ENCODE data around the gene KIAA1217. TPM values are rescaled to one million over a fixed set of nuclear protein-coding genes. Genes with fewer than 3 reads are reported as not detected.

The KIAA1217 gene
- polyA plus RNA-seq, 1 donor from 2014 or later, result 0.22 TPM

GRCh38 chr10:24307696-24308485 is 99.0 kb downstream of the KIAA1217 start:
- H3K27me3 ChIP-seq (ENCODE audit: insufficient read depth, low read depth, low read length), result no peaks in the 10 kb centered on the region
- TF ChIP-seq TAF1 (IDR thresholded peaks at IDR 0.05; ENCODE audit: low read depth) (no peak), SMC3 (conservative IDR thresholded peaks at IDR 0.05; ENCODE audit: poor library complexity) (no peak), EZH2 (IDR thresholded peaks at IDR 0.05; ENCODE audit: borderline replicate concordance, insufficient read depth, low read length, poor library complexity, severe bottlenecking) (no peak), POLR2AphosphoS5 (IDR thresholded peaks at IDR 0.05) (no peak), CTCF (IDR thresholded peaks at IDR 0.05; ENCODE audit: poor library complexity, severe bottlenecking) (no peak), RAD21 (conservative IDR thresholded peaks at IDR 0.05) (no peak), MXI1 (conservative IDR thresholded peaks at IDR 0.05; ENCODE audit: poor library complexity, severe bottlenecking) (no peak), EP300 (conservative IDR thresholded peaks at IDR 0.05; ENCODE audit: poor library complexity, severe bottlenecking) (no peak), REST (IDR thresholded peaks at IDR 0.05; ENCODE audit: borderline replicate concordance) (no peak)
- H3K9ac ChIP-seq (ENCODE audit: low read length), result no peak overlapping the region
- no peaks in the 10 kb centered on the region for H4K20me1 ChIP-seq (ENCODE audit: insufficient read depth)
- no peaks in the 10 kb centered on the region for H3F3A ChIP-seq (ENCODE audit: insufficient read depth, low read length, poor library complexity, severe bottlenecking)
- H3K36me3 ChIP-seq (ENCODE audit: insufficient read depth, low read length), result no peaks in the 10 kb centered on the region
- no peak overlapping the region for H3K4me3 ChIP-seq (ENCODE audit: low read length)
- no peak overlapping the region for H3K27ac ChIP-seq (ENCODE audit: low read length)
- no peak overlapping the region for H3K4me2 ChIP-seq (ENCODE audit: low read length)
- H3K79me2 ChIP-seq (replicated peaks; ENCODE audit: insufficient read depth, low read length), result no peaks in the 10 kb centered on the region
- no peaks in the 10 kb centered on the region for H3K9me2 ChIP-seq (ENCODE audit: insufficient read depth, low read length)
- H2AFZ ChIP-seq (ENCODE audit: low read depth, low read length), result no peak overlapping the region
- H3K9me3 ChIP-seq (ENCODE audit: low read length), result no peaks in the 10 kb centered on the region

- no peaks in the 10 kb centered on the region for H3K9me2 ChIP-seq (ENCODE audit: insufficient read depth, low read length)
- no peak overlapping the region for H3K9ac ChIP-seq (ENCODE audit: low read length)
- H3K27me3 ChIP-seq (ENCODE audit: insufficient read depth, low read depth, low read length), result no peaks in the 10 kb centered on the region
- no peak overlapping the region for H3K4me3 ChIP-seq (ENCODE audit: low read length)
- no peaks in the 10 kb centered on the region for H3F3A ChIP-seq (ENCODE audit: insufficient read depth, low read length, poor library complexity, severe bottlenecking)
- H3K36me3 ChIP-seq (ENCODE audit: insufficient read depth, low read length), result no peaks in the 10 kb centered on the region
- H3K27ac ChIP-seq (ENCODE audit: low read length), result no peak overlapping the region
- no peak overlapping the region for H2AFZ ChIP-seq (ENCODE audit: low read depth, low read length)
- H3K4me2 ChIP-seq (ENCODE audit: low read length), result no peak overlapping the region
- no peaks in the 10 kb centered on the region for H3K9me3 ChIP-seq (ENCODE audit: low read length)
- H3K79me2 ChIP-seq (replicated peaks; ENCODE audit: insufficient read depth, low read length), result no peaks in the 10 kb centered on the region
- no peaks in the 10 kb centered on the region for H4K20me1 ChIP-seq (ENCODE audit: insufficient read depth)
- no peak for TF ChIP-seq EP300 (conservative IDR thresholded peaks at IDR 0.05; ENCODE audit: poor library complexity, severe bottlenecking)
- TF ChIP-seq MXI1 (conservative IDR thresholded peaks at IDR 0.05; ENCODE audit: poor library complexity, severe bottlenecking), result no peak
- TF ChIP-seq TAF1 (IDR thresholded peaks at IDR 0.05; ENCODE audit: low read depth), result no peak
- TF ChIP-seq REST (IDR thresholded peaks at IDR 0.05; ENCODE audit: borderline replicate concordance), result no peak
- TF ChIP-seq SMC3 (conservative IDR thresholded peaks at IDR 0.05; ENCODE audit: poor library complexity), result no peak
- no peak for TF ChIP-seq RAD21 (conservative IDR thresholded peaks at IDR 0.05)
- TF ChIP-seq EZH2 (IDR thresholded peaks at IDR 0.05; ENCODE audit: borderline replicate concordance, insufficient read depth, low read length, poor library complexity, severe bottlenecking), result no peak
- TF ChIP-seq POLR2AphosphoS5 (IDR thresholded peaks at IDR 0.05), result no peak
- TF ChIP-seq CTCF (IDR thresholded peaks at IDR 0.05; ENCODE audit: poor library complexity, severe bottlenecking), result no peak
Observed at GRCh38 chr10:24310104-24310503, 101.2 kb downstream of the KIAA1217 start.
